ENCODE results near the gene ZNF784.
A peak's percentile ranks its signal among the peaks of the same experiment; 100 is the strongest.

ZNF784 gene

DNA sequence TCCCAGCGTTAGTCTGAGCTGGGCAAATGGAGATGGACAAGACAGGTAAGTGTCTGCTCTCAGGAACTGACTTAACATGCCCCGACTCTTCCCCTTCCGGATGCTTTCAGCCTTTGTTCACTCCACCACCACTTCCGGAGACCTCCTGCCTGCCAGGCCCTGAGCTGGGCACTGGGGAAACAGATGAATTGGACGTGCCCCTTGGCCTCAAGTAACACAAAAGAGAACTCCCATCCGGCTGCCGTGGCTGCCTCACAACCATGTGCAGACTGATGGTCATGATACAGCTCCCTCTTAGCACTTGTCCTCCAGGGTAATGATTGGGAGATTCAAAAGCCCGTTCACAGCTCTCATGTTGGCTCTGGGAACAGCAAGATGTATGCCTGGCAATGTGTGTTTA is 6.9 kb downstream of the ZNF784 start:
- no peak for DNase-seq

DNA sequence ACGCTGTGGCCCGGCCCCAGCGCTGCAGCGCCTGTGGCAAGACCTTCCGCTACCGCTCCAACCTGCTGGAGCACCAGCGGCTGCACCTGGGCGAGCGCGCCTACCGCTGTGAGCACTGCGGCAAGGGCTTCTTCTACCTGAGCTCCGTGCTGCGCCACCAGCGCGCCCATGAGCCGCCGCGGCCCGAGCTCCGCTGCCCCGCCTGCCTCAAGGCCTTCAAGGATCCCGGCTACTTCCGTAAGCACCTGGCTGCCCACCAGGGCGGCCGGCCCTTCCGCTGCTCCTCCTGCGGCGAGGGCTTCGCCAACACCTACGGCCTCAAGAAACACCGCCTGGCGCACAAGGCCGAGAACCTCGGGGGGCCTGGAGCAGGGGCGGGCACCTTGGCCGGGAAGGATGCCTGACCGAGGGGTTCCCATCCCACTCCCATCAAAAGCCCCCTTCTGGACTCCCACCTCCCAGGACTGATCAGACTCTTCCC is 7.9 kb downstream of the ZNF784 start:
- DNase-seq: no peak

DNA sequence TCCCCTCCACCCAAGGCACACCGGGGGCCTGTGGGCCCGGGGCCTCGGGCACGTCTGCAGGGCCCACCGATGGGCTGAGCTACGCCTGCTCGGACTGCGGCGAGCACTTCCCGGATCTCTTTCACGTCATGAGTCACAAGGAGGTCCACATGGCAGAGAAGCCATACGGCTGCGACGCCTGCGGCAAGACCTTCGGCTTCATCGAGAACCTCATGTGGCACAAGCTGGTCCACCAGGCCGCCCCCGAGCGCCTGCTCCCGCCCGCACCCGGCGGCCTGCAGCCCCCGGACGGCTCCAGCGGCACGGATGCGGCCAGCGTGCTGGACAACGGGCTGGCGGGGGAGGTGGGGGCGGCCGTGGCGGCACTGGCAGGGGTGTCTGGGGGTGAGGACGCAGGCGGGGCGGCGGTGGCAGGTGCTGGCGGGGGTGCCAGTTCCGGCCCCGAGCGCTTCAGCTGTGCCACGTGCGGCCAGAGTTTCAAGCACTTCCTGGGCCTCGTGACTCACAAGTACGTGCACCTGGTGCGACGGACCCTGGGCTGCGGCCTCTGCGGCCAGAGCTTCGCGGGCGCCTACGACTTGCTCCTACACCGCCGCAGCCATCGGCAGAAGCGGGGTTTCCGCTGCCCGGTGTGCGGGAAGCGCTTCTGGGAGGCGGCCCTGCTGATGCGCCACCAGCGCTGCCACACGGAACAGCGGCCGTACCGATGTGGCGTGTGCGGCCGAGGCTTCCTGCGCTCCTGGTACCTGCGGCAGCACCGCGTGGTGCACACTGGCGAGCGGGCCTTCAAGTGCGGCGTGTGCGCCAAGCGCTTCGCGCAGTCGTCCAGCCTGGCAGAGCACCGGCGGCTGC is 8.6 kb downstream of the ZNF784 start:
- DNase-seq: no peak

DNA sequence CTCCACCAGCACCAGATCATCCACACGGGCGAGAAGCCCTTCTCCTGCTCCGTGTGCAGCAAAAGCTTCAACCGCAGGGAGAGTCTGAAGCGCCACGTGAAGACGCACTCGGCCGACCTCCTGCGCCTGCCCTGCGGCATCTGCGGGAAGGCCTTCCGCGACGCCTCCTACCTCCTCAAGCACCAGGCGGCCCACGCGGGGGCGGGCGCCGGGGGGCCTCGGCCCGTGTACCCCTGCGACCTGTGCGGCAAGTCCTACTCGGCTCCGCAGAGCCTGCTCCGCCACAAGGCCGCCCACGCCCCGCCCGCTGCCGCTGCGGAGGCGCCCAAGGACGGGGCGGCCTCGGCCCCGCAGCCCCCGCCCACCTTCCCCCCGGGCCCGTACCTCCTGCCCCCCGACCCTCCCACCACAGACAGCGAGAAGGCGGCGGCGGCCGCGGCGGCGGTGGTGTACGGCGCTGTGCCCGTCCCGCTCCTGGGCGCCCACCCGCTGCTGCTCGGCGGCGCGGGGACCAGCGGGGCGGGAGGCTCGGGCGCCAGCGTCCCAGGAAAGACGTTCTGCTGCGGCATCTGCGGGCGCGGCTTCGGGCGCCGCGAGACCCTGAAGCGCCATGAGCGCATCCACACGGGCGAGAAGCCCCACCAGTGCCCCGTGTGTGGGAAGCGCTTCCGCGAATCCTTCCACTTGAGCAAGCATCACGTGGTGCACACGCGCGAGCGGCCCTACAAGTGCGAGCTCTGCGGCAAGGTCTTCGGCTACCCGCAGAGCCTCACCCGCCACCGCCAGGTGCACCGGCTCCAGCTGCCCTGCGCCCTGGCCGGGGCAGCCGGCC is 9.4 kb downstream of the ZNF784 start:
- no peak for DNase-seq

DNA sequence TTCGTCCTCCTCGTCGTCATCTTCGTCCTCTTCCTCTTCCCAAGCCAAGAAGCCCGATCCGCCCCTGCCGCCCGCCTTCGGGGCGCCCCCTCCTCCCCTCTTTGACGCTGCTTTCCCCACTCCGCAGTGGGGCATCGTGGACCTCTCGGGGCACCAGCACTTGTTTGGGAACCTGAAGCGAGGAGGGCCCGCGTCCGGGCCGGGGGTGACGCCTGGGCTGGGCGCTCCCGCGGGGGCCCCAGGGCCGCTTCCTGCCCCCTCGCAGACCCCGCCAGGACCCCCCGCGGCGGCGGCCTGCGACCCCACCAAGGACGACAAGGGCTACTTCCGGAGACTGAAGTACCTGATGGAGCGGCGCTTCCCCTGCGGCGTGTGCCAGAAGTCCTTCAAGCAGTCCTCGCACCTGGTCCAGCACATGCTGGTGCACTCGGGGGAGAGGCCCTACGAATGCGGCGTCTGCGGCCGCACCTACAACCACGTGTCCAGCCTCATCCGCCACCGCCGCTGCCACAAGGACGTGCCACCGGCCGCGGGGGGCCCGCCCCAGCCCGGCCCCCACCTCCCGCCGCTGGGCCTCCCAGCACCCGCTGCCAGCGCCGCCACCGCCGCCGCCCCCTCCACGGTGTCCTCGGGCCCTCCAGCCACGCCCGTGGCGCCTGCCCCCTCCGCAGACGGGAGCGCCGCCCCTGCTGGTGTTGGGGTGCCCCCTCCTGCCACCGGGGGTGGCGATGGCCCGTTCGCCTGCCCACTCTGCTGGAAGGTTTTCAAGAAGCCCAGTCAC is 10.2 kb downstream of the ZNF784 start:
- DNase-seq: no peak

DNA sequence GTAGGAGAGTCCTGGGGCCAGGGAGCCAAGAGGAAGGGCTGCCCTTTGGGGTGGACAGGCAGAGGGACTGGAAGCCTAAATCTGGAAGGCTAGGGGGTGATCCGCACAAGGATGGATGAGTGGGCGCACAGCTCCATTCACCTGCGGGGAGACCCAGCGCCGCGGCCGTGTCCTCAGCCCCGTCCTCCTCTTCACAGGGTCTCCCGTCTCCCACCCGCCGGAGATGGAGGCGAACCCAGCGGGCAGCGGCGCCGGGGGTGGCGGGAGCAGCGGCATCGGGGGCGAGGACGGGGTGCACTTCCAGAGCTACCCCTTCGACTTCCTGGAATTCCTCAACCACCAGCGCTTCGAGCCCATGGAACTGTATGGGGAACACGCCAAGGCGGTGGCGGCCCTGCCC is 11.0 kb downstream of the ZNF784 start:
- DNase-seq: no peak

DNA sequence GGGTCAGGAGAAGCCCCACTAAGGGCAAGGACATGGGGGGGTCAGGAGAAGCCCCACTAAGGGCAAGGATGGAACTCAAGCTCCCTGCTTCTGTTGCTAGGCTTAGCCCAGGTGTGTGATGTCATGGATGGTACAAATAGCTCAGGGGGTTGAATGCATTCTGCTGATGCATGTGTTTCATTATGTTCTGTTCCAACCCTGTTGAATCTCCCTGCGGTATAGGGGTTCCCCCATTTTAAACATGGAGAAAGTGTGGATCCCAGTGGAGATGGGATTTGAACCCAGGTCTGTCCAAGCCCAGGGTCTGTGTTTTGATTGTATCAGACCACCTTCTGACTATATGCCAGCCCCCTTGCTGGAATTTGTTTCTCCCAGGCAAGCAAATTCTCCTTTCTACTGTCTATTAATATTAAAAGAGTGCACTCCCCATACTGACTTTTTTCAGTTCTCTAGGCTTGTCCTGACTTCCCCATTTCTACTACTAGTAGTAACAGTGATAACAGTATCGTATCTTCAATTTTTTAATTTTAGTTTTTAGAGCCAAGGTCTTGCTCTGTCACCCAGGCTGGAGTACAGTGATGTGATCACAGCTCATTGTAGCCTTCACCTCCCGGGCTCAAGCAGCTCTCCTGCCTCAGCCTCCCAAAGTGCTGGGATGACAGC is 12.3 kb downstream of the ZNF784 start:
- no peak for DNase-seq

DNA sequence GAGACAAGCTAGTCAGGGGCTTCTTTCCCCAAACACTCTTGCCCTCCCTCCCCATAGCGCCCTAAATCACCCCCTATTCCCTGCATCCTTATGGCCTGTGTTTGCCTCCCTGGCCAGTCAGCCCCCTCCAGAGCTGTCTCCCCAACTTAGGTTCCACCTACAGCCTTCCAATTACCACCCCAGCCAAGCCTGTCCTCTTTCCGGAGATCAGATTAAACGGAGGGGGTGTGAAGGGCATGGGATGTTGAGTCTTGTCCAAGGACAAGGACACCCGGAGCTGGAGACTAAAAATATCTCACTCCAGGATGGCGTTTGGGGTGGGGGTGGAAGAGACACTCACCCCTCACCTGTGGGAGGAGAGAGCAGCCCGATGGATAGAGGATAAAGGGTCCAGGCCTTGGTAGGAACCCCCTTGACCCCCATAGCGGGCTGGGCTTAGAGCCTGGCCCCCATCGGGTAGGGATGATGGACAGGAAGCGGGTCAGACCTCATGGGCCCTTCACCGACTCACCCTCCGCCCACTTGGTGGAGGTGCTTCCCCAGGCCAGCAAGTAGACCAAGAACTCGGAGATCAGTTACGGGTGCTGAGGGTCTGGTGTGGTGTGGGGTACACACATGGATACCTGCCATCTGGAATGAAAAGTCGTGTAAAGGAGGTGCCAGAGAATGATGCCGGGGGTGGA is 12.9 kb downstream of the ZNF784 start:
- no peak for DNase-seq

DNA sequence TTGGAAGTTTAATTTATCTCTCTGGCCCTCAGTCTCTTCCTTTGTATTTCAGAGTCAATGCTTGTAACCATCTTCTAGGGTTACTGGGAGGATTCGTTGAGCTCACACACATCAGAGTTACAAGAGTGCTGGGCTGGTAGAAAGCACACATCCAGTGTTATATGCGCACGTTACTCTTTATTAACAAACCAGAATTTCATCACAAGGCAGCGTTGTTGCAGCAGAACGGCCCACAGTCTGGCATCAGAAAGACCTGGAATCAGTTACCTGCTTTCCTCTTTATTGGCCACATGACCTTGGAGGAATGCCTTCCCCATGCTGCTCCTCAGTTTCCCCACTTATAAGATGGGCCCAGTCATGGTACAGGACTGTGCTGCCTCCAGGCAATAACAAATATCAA is 15.0 kb downstream of the ZNF784 start:
- no peak for DNase-seq

DNA sequence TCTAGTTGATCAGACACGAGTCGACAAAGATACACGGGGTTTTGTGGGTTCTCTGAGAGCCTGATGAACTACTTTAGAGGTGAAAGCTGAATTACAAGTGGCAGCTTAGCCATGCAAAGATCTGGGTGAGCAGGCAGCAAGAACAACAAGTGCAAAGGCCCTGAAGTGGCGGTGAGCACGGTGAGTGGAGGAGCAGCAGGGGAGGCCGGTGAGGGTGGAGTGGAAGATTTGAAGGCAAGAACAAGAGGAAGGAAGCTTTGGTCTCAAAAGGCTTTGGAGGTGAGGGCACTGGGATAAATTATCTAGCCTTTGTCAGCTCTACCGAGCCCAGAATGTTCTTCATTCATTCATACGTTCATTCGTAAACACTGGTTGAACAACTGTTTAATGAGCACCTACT is 17.5 kb downstream of the ZNF784 start:
- no peak for DNase-seq

DNA sequence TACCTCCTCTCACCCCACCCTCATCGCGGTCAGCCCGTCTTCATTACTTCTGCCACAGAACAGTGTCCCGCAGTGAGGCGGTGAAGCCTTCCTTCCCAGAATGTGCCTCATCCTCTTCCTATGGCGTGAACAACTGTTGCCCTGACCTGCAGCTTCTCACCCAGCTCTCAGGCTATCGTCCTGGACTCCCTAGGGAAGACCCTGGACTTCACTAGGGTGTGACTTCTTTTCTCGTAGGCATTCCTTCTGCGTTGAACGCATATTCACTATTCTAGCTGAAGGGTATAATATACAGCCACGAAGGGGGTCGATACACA is 17.9 kb downstream of the ZNF784 start:
- no peak for DNase-seq

DNA sequence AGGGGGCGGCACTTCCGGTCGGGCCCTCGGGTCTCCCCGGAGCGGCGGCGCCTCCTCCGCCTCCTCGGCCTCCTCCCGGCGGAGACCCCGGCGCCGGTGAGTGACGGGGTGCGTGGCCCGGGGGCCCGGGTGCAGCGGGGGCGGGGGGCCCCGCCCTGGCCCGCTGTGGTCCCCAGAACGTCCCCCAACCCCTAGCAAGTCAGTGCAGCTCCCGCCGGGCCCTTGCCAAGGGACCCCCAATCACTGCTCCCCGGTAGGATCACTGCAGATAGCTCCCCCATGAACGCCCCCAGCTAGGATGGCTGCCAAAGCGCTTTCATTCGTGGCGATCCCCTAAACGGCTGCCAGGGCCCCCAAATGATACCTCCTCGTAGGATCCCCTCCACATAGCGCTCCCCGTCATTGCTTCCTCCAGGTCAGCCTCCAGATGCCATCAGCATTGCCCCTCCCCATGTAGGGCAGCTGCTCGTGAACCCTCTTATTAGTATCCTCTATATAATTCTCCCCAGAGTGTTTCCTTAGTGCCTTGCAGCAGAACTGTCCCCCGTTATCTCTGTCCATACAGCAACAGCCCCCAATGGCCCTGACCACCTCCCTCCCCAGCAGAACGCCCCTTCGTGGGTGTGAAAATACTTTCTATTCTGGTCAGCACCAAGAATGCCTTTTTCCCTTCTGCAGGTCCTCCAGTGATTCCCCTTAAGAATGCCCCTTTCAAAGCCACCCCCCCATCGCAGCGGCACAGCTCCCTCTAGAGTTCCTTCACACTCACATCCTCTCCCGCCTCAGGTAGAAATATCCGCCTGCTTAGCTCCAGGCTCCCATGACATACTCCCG is 18.5 kb downstream of the ZNF784 start, which contains the start of gene ZNF865:
Gene ZNF865, plus strand, starts transcription at position 11 of the 834 bp plus-strand sequence. CDS start 7,972 bp downstream, outside the sequence.
- DNase-seq: peak; percentile 88

DNA sequence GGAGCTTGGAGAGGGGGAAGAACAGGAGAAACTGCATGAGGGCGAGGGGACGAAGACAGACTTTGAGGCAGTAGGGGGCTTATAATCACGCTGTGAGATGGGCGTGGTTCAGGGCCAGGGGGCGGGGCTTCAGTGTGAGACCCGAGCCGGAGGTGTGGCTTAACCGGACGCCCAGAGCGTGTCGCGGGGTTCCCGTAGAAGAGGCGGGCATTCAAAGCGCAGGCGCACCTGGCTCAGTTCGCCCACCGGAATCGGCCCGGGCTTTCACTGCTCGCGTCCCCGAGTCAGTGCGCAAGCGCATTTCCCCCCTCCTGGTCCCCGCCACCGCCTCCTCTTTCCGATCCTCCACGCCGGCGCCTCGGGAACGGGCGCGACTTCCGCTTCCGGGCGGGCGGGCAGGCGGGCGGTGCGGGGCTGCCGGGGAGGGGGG is 19.1 kb downstream of the ZNF784 start:
- peak; percentile 94 for DNase-seq

DNA sequence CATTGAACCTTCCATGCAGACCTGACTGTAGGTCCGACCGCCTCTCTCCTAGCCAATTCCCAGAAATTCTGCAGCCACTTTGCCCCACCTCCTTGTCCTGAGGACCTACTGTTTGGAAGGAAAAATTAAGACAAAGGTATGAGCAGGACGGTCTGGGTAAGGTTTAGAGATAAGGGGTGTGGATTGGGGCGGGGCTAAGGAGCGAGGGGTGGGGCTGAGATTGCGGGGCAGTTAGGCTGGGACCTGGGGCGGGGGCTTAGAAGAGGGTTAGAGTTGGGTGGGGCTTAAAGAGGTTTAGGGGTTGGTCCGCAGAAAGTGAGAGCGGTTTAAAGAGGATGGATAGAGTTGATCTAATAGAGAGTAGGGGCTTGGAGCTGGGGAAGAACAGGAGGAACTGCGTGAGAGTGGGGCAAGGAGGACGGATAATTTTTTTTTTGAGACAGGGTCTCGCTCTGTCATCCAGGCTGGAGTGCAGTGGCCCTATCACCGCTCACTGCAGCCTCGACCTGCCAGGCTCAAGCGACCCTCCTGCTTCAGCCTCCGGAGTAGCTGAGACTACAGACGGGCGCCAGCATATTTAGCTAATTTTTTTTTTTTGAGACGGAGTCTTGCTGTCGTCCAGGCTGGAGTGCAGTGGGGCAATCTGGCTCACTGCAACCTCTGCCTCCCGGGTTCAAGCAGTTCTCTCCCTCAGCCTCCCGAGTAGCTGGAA is 20.6 kb downstream of the ZNF784 start:
- DNase-seq: no peak

DNA sequence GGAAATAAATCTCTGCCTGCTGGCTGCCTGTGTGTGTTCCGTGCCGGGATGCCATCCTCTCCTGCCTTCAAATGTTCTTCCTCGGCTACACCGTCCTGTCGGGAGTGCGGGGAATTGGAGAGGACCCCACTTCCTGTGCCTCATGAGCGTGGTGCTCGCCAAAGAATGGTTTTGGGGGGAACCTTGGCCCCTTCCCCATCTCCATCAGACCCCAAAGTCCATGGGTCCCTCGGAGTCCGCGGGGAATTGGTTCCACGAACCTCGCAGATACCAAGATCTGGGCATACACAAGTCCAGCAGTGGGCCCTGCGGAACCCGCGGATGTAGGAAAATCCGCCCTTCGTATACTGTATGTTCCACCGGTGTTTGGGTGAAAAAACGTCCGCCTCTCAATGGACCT is 21.3 kb downstream of the ZNF784 start:
- no peak for DNase-seq

DNA sequence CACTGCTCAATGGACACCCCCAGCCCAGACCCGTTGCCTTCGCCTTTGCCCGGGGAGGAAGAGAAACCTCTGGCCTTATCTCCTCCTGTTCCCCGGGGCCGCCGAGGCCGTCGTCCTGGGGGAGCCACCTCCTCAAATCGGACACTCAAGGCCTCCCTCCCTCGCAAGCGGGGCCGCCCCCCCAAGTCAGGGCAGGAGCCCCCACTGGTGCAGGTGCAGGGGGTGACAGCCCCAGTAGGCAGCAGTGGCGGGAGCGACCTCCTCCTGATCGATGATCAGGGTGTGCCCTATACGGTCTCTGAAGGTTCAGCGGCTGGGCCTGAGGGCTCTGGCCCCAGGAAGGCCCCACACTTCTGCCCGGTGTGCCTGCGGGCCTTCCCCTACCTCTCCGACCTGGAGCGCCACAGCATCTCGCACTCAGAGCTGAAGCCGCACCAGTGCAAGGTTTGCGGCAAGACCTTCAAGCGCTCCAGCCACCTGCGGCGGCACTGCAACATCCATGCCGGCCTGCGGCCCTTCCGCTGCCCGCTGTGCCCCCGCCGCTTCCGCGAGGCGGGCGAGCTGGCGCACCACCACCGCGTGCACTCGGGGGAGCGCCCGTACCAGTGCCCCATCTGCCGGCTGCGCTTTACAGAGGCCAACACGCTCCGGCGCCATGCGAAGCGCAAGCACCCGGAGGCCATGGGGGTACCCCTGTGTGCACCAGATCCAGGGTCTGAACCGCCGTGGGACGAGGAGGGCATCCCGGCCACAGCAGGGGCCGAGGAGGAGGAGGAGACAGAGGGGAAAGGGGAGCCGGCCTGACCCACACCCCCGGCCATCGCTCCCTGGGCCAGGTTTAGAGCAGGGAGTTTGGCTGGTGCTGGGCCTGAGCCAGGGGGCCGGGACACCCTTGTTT is 22.0 kb downstream of the ZNF784 start:
- DNase-seq: no peak

DNA sequence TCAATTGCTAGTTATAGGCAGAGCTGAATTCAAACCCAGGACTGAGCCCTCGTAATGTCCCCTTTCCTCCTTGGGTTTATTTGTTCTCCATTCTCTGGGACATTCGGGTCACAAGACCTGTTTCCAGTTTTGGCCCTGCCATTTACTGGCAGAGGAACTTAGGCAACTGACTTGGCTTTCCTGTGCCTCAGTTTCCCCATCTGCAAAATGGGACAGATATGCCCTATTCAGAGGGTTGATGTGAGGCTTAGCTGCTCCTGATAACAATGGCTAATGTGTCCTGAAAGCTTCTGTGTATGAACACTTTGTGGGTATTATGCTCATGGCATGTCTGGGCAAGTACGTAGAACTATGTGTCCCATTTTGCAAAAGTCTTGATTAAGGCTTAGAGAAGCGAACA is 23.3 kb downstream of the ZNF784 start:
- no peak for DNase-seq

DNA sequence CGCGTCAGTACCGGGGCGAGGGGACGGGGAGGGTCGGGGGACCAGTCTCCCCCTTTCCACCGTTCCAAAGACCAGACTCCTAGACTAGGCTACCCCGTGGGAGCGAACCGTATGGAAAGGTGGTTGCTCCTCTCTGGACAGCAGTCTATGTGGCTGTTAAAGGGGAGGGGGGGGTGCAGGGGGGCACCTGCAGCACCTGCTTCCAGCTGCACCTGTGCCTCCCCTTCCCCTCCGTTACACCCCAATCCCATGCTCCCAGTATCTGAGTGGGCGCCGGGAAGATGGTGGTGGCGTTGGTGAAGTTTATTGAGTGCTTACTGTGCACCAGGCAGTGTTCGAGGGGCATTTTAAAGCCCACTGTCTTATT is 23.7 kb downstream of the ZNF784 start:
- no peak for DNase-seq
